Neural crest cell (in vitro differentiated cells): ENCODE results near the gene AKAP13. TPM values are rescaled to one million over a fixed set of nuclear protein-coding genes. Genes with fewer than 3 reads are reported as not detected.

Source experiments
- DNase-seq: peaks from one replicate; pipeline ENCODE4 v3.0.0; 2021; ENCODE audit warnings: low read depth, mixed read lengths, low spot score
- H3K27ac Mint-ChIP-seq: one replicate; pipeline ENCODE4 v1.8.0; 2021; ENCODE audit warnings: mild to moderate bottlenecking, mixed read lengths; ENCODE audit not compliant: unreplicated experiment
- H3K27me3 Mint-ChIP-seq: 2 replicates; pipeline ENCODE4 v1.8.0; 2021; ENCODE audit warnings: low read depth, mild to moderate bottlenecking, mixed read lengths
- H3K36me3 Mint-ChIP-seq: 2 replicates; pipeline ENCODE4 v1.8.0; 2021; ENCODE audit warnings: low read depth, mild to moderate bottlenecking, mixed read lengths
- H3K4me1 Mint-ChIP-seq: 2 replicates; pipeline ENCODE4 v1.8.0; 2021; ENCODE audit warnings: mixed read lengths
- H3K4me3 Mint-ChIP-seq: one replicate; pipeline ENCODE4 v1.8.0; 2021; ENCODE audit warnings: mild to moderate bottlenecking, mixed read lengths
- H3K9me3 Mint-ChIP-seq: 2 replicates; pipeline ENCODE4 v1.8.0; 2021; ENCODE audit warnings: mixed read lengths
- total RNA-seq: library from RNA; stranded (reverse); gene quantifications from 2 replicates; pipeline ENCODE4 v1.2.1, GENCODE V29; 2021
- TF ChIP-seq, protein P1 (sequence below): fragments of 200-600 bp; sonication (generic); conservative IDR thresholded peaks from 2 replicates; pipeline ENCODE4 v1.5.0; 2021; ENCODE audit warnings: antibody characterized with exemption, mild to moderate bottlenecking

Gene AKAP13
- total RNA-seq, 1 donor from 2014 or later, result 81.3 TPM

DNA sequence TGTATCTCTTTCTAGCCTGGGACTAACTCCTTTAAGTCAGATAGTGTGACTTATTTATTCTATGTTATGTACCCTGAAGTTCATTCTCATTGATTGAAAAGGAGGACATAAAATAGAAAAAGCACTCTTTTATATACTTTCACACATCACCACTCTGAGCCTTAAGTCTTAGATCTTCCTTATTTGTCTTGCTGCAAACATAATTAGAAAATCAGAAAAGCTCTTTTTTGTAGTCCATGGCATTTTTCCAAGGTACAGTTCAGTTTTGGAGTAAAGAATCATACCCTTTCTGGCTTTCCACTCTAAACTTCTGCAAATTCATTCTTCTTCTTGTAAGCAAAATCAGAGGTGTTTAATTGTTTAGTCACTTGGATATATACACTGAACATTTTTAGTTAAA lies 75.5 kb downstream of the AKAP13 start:
- peaks cover 46% of the 10 kb centered on the region for H3K4me1 Mint-ChIP-seq
- peaks cover 21% of the 10 kb centered on the region for H3K36me3 Mint-ChIP-seq
- H3K27ac Mint-ChIP-seq, result no peak overlapping the region
- no peak for DNase-seq
- peaks cover 6% of the 10 kb centered on the region for H3K9me3 Mint-ChIP-seq
- TF ChIP-seq, protein P1, sequence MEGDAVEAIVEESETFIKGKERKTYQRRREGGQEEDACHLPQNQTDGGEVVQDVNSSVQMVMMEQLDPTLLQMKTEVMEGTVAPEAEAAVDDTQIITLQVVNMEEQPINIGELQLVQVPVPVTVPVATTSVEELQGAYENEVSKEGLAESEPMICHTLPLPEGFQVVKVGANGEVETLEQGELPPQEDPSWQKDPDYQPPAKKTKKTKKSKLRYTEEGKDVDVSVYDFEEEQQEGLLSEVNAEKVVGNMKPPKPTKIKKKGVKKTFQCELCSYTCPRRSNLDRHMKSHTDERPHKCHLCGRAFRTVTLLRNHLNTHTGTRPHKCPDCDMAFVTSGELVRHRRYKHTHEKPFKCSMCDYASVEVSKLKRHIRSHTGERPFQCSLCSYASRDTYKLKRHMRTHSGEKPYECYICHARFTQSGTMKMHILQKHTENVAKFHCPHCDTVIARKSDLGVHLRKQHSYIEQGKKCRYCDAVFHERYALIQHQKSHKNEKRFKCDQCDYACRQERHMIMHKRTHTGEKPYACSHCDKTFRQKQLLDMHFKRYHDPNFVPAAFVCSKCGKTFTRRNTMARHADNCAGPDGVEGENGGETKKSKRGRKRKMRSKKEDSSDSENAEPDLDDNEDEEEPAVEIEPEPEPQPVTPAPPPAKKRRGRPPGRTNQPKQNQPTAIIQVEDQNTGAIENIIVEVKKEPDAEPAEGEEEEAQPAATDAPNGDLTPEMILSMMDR, result no peak
- no peak overlapping the region for H3K4me3 Mint-ChIP-seq
- H3K27me3 Mint-ChIP-seq, result no peaks in the 10 kb centered on the region

DNA sequence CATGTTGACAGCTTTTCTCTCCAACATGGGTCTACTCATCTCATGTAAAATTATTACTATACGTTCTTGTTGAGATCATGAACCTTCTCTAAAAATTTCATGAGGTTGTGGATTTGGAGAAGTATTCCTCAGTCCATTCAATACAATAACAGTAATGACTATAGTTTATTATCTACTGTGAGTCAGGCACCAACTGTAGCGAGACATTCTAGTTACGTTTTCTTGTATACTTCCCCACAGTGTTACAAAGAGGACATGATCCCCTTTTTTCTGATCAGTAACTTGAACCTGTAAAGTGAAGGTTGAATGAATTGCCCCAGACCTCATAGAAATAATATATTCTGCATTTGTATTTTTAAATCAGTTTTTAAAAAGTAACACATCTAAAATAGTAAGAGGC lies 76.4 kb downstream of the AKAP13 start:
- Mint-ChIP-seq H3K27ac (no peak overlapping the region), H3K27me3 (no peaks in the 10 kb centered on the region), H3K36me3 (peaks cover 12% of the 10 kb centered on the region), H3K4me3 (no peak overlapping the region), H3K9me3 (no peaks in the 10 kb centered on the region), H3K4me1 (peaks cover 53% of the 10 kb centered on the region)
- TF ChIP-seq, protein P1, result no peak
- no peak for DNase-seq

DNA sequence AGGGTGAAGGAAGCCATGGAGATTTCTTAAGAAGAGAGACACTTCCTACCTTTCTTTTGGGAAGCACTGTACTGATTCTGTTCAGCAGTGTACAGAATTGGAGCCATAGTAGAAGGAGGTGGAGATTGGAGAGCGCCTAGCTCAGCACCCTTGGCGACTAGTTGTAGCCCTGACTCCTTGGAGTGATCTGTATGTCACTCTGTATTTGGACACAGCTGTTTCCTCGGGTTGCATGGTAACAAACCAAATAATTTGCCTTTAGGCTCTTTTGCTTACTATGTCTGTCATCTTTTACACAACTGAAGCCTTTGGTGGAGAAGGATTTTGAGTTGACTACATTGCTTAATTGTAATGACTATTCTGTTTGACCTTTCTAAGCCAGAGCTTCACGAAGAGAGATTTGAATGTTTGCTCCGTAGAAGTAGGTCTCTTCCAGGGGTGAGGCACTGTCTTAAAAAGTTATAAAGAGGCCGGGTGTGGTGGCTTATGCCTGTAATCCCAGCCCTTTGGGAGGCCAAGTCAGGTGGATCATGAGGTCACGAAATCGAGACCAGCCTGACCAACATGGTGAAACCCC lies 77.1 kb downstream of the AKAP13 start:
- H3K4me3 Mint-ChIP-seq, result no peak overlapping the region
- TF ChIP-seq, protein P1, result no peak
- H3K27me3 Mint-ChIP-seq, result no peaks in the 10 kb centered on the region
- no peaks in the 10 kb centered on the region for H3K9me3 Mint-ChIP-seq
- DNase-seq, result no peak
- H3K27ac Mint-ChIP-seq, result peak overlapping the region; percentile 2
- peaks cover 59% of the 10 kb centered on the region for H3K4me1 Mint-ChIP-seq
- peaks cover 6% of the 10 kb centered on the region for H3K36me3 Mint-ChIP-seq

DNA sequence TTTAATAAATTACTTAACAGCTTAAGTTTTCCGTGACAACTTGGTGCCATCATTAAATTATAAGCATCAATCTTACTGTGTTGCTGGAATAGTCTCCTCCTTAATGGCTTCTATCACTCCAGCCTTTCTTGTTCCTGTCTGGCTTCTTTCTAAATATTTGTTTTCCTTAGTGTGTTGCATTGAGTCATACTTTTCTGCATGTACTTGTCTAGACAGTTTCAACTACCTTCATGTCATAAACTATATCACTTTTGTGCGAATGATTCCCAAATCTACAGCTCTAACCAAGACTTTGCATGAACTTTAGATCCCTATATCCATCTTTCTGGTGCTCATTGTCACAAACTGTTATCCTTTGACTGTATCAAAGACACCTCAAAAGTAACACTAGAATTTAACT lies 78.4 kb downstream of the AKAP13 start:
- no peak overlapping the region for H3K27ac Mint-ChIP-seq
- no peaks in the 10 kb centered on the region for H3K9me3 Mint-ChIP-seq
- H3K4me1 Mint-ChIP-seq, result peaks cover 69% of the 10 kb centered on the region
- TF ChIP-seq, protein P1, result no peak
- DNase-seq, result no peak
- no peak overlapping the region for H3K4me3 Mint-ChIP-seq
- no peaks in the 10 kb centered on the region for H3K27me3 Mint-ChIP-seq
- H3K36me3 Mint-ChIP-seq, result peaks cover 5% of the 10 kb centered on the region

GRCh38 chr15:85462029-85462428 lies 81.6 kb downstream of the AKAP13 start:
- DNase-seq, result no peak
- H3K4me3 Mint-ChIP-seq, result peak overlapping the region; percentile 8
- TF ChIP-seq, protein P1, result no peak
- H3K27ac Mint-ChIP-seq, result peak overlapping the region; percentile 60
- H3K27me3 Mint-ChIP-seq, result no peaks in the 10 kb centered on the region
- no peaks in the 10 kb centered on the region for H3K9me3 Mint-ChIP-seq
- H3K36me3 Mint-ChIP-seq, result peaks cover 3% of the 10 kb centered on the region
- peaks cover 60% of the 10 kb centered on the region for H3K4me1 Mint-ChIP-seq
